Measurements from ENCODE around the gene TBCC.
"Not testable (repeated sequence)": the region's sequence is repeated elsewhere in the genome, so short reads cannot be mapped to it uniquely, and the experiment has no call there.

The TBCC gene, protein sequence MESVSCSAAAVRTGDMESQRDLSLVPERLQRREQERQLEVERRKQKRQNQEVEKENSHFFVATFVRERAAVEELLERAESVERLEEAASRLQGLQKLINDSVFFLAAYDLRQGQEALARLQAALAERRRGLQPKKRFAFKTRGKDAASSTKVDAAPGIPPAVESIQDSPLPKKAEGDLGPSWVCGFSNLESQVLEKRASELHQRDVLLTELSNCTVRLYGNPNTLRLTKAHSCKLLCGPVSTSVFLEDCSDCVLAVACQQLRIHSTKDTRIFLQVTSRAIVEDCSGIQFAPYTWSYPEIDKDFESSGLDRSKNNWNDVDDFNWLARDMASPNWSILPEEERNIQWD

DNA sequence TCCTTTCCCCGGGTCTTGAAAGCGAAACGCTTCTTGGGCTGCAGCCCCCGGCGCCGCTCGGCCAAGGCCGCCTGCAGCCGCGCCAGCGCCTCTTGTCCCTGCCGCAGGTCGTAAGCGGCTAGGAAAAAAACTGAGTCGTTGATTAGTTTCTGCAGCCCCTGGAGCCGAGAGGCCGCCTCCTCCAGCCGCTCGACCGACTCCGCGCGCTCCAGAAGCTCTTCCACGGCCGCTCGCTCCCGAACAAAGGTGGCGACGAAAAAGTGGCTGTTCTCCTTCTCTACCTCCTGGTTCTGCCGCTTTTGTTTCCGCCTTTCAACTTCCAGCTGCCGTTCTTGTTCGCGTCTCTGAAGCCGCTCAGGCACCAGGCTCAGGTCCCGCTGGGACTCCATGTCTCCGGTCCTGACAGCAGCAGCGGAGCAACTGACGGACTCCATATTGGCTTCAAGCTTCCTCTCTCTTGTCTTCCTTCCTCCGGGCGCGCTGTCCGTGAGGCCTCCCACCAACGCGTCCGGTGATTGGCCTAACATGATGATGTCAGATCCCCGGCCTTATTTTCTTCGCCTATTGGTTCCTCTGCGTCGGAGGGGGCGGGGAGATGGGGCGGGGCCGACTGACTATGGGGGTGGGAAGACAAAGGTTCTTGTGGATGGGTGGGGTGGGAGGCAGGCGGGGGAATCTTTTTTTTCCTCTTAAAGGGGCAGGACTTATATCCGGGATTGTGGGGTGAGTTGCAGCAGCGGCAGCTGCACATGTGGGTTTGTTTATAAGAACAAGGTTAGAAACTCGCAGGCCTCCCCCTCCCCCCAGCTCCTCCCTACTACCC lies at the start of gene TBCC:
Gene TBCC, minus strand, starts transcription at position 464 of the 823 bp plus-strand sequence. Its CDS starts 30 bp downstream, at position 434.
- peak; percentile 98 for DNase-seq

DNA sequence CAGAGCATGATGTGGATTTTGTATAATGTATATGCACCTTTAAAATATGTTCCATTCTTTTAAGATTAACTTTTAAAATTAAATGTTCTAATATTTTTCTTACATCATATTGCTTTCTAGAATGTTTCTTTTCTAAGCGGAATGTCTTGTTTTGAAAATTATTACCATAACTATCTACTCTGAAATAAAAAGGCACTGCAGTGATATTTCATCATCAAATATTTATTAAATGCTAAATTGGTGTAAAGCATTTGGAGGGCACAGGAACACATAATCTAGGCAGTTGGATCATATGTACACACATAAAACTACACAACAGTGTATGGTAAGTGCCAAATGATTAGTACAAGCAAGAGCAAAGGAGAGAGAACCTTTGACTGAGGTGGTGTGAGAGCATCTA lies 49.7 kb upstream of the TBCC start:
- DNase-seq: no peak

DNA sequence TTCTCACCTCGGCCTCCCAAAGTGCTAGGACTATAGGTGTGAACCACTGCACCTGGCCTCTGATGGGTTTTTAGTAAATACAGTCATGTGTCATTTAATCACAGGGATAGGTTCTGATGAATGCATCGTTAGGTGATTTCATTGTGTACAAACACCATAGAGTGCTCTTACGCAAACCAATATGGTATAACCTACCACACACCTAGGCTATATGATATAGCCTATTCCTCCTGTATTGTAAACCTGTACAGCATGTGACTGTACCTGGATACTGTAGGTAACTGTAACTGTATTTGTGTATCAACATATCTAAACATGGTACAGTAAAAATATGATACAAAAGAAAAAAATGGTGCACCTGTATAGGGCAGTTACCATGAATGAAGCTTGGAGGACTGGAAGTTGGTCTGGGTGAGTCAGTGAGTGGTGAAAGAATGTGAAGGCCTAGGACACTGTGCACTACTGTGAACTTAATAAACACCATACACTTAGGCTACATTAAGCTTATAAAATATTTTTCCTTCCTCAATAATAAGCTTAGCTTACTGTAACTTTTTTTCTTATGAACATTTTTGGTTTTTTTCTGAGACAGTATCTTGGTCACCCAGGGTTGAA lies 45.9 kb upstream of the TBCC start:
- DNase-seq: no peak

DNA sequence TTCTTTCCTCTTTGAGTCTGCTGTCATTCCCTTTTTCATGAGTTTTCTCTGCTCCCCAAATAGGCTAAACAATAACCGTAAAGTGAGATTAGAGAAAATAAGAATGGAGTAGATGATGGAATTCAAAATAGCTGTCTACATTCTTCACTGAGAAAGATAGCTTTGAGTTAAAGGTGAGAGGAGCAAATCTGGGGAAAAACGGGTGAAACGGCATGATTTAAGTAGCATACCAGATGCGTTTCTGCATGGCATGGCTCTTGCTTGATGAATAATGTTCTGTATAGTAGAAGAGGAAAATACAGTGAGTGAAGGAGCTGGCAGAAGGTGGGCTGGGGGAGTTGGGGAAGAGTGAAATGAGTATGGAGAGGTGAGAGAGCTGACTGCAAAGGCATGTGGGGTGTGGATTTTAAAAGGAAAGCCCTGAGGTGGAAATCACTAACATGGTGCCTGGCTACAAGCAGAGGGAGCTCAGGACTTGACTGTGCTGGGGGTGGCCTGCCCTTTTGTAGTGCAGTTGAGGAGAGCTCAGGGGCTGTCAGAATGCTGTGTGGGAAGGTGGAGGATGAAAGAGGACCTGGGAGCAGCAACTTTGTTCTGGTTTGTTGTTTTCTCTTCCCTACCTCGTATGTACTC lies 44.8 kb upstream of the TBCC start:
- DNase-seq: no peak

DNA sequence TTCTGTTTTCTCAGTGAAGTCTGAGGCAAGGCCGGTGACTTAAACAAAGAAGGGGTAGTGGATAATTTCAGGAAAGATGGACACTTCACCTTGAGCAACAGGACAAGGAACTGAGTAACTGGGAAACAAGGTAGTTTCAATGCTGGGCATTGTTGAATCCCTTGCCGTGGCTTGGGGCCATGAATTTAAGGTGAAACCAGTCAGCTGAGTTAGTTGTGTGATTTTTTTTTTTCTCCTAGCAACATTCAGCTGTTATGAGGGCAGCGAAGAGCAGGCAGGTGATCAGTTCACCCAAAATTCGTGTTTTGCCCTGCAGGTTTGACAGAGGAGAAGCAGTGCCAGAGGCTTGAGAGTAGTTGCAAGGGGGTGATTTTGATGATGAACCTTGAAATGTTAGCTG lies 42.8 kb upstream of the TBCC start:
- no peak for DNase-seq

DNA sequence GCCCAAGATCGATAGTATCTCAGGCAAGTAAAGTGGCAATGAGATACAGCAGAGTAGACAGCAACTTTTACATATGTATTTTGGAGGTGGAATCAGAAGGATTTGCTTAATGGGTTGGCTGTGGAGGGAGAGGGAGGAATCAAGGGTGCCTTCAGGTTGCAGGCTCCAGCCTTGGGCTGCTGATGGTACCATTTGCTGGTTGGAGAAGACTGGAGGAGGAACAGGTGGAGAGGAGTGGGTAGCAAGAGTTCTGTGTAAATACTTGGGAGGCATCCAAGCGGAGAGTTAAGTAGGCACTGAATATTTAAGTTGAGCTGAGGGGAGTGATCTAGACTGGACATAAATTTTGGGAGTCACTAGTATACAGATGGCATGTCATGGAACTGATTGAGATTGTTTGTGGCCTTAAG lies 41.2 kb upstream of the TBCC start:
- no peak for DNase-seq

DNA sequence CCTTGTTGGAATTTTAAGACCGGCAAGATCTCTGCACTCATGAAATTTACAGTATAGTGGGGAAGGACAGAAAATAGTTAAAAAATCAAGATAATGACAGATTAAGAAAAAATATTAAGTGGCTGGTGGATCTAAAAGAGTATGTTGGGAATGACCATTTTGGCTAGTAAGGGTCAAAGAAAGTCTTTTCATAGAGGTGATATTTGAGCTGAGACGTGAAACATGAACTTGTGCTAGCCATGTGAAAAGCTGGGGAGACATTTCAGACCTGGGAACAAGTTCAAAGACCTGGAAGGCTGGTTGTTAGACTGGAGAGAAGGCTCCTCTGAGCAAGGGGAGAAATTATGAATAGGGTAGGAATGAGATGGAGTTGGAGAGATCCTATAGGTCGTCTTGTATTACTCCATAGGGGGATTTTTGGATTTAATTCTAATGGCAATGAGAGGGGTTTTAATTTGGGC lies 40.7 kb upstream of the TBCC start:
- no peak for DNase-seq

DNA sequence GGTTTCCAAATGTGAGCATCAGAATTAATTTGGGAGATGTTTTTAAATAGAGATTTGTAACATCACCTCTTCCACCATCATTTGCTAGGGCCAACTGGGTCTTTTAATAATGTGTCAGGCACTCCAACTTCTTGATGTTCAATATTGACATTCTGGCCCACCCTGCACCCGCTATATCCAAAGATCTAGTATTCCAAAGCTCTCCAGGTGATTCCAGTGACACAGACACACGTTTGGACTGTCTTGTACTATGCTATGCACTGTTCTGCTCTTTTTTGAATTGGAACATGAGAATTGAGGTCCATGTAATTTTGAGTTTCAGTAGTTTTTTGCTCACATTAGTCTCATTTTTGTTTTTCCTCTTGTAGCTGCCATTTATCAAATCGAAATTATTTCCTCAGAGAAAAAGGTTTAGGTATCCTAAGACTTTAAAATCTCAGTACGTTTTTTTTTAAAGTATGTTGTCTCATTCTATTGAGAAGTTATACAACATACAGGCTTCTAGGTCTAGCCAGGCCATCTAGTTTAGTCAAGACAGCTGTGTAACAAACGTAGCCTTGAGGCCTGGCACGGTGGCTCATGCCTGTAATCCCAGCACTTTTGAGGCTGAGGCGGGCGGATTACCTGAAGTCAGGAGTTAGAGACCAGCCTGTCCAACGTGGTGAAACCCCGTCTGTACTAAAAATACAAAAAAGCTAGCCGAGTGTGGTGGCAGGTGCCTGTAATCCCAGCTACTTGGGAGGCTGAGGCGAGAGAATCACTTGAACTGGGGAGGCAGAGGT lies 39.0 kb upstream of the TBCC start:
- no peak for DNase-seq

DNA sequence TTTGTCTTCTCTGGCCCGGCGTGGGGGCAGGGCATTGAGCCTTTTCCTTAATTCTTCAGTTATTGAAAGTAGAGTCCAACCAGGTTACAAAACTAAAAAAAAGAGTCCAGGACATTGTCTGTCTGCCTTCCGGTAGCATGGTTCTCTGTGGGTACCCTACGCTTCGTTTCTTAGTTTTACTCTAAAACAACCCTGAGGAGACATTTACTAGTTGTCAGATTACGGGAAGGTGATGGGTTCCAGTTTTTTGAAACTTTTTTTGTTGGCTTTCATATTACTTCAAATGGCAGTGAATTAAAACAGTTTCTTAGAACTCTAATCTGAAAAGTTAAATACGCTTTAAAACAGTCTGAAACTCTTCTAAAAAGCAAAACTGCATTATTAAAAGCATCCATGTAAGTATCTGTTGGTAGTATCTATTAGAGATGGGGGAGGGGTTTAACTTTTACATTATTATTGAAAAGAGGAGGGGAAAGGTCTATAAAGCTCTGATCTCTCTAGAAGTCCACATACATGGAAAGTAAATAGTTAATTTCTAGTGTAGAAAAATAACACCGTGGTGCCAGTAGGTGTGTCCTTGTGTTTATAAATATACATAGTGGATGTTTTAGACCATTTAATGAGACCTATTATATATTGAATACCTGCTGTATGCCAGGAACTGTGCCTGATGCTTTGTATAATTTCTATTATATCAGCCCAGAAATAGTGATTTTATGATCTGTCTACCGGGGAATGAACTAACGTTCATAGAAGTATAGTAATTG lies 38.2 kb upstream of the TBCC start:
- peak; percentile 53 for DNase-seq

DNA sequence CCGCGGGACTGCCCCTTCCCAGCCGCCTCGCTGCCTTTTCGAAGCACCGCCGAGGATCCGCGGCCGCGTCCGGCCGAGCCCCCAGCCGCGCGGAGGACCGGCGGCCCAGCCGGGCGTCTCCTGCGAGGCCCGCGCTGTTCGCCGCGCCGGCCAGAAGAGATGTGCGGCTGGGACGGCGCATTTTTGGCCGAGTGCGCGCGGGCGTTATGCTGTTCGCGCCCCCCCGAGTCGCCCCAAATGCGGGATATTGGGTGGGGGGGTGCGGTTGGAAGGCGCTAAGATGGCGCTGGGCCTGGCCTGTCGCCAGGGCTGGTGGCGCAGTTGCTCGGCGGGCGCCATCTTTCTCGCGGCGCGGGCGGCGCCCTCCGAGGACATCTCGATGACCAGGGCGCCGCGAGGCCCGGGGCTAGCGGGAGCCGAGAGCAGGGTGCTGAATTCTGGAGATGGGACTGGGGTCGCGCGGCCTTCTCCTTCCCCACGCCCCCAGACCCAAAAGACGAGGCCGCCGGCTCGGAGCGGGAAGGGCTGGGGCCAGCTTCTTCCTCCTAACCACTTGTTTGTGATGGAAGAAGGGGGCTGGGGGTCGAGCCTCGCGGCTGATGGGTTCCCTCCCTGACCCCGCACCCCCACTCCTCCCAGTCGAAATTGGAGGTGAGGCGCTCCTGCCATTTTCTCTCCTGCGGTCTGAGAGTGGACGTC lies 37.4 kb upstream of the TBCC start:
- DNase-seq: peak; percentile 74

DNA sequence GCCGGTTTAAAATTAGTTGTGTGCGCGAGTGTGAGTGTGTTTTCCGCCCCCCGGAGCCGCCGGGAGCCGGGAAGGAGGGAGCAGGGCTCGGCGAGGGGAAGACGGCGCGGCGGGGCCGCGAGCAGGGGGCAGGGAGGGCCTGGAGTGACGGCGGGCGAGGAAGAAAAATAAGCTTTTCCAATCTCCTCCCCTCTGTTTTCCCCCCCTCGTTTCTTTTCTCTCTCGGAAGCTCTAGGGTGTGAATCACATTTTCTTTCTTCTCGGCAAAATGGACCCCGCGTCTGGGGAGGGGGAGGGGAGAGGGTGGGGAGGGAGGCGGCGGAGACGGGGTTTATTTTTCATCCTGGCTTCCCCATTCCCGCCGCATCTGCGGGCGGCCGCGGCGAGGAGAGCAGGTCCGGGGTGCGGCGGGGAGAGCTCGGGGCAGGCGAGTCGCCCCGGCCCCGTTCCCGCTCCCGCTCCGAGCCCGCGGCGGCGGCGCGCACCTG lies 36.8 kb upstream of the TBCC start:
- peak; percentile 83 for DNase-seq

DNA sequence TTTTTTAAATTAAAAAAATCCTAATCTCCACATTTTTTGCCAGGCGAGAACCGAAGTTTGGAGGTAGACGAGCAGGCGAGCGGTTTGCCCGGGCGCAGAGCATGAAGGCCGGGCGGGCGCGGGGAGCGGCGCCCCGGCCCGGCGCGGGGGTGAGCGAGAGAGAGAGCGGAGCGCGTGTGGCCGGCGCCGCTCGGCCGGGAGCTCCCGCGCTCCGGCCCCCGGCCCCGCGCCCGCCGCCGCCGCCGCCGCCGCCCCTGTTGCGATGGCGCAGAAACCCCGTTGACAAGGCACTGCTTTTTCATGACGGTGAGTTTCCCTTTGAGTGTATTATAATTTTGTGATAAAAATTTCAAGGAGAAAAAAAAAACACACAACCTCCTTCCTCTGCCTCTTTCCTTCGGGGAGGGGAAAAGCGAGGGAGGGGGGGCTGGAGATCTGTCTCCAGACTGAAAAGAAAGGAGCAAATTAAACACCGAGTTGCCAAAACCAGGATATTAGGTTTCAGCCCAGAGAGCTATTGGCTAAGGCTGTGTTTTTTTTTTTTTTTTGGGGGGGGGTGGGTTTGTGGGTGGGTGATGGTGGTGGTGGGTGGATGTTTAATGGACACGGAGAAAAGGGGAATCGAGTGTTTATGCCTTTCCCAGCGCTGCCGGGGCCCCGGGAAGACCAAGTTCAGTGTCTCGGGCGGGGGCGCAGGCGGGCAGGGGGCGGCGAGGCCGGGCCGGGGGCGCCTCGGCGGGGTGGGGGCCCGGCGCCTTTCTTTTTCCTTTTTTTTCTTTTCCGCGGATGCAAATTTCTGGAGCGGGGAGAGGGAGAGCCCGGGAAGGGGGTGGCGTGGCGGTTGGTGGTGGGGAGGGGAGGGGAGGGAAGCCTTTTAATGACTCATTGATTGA lies 36.1 kb upstream of the TBCC start, which contains the start of gene BICRAL:
Gene BICRAL, plus strand, starts transcription at position 257 of the 893 bp plus-strand sequence. CDS start 39,971 bp downstream, outside the sequence.
- peak; percentile 64 for DNase-seq

DNA sequence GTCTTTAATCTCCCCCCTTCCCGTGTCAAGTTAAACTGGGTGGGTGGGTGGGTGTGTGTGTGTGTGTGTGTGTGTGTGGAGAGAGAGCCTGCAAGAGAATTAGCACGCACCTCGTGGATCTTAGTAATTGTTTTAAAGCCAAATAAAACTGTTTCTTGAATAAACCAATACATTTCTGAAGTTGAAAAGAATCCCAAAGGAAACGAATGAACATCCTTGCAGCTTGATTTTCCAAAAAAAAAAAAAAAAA lies 35.6 kb upstream of the TBCC start:
- no peak for DNase-seq

DNA sequence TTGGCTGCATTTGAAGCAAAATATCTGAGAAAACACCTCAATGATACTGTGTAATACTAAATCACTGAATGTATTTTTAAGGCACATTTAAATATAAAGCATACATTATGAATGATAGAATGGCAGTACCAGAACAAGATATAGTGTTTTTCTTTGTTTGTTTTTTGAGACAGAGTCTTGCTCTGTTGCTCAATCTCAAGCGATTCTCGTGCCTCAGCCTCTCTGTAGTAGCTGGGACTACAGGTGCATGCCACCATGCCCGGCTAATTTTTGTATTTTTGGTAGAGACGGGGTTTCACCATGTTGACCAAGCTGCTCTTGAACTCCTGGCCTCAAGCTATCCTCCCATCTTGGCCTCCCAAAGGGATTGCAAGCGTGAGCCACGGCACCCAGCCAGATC lies 33.6 kb upstream of the TBCC start:
- no peak for DNase-seq

DNA sequence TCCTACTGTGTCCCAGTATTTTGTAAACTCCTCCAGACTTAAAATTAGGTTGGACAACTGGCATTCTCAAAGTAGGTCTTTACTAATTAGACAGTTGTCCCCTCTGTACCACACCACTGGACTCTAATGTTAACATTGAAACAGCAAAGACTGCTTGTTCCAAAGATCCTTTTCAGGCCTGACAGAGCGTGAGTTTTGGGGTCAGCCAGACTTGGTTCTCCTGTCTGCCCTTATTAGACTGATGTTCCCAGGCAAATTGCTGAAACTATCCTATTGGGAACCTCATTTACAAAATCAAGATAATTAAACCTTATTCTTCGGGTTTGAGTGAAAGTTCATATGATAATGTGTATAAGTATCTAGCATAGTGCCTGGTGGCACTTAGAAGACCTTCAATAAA lies 32.2 kb upstream of the TBCC start:
- DNase-seq: no peak

DNA sequence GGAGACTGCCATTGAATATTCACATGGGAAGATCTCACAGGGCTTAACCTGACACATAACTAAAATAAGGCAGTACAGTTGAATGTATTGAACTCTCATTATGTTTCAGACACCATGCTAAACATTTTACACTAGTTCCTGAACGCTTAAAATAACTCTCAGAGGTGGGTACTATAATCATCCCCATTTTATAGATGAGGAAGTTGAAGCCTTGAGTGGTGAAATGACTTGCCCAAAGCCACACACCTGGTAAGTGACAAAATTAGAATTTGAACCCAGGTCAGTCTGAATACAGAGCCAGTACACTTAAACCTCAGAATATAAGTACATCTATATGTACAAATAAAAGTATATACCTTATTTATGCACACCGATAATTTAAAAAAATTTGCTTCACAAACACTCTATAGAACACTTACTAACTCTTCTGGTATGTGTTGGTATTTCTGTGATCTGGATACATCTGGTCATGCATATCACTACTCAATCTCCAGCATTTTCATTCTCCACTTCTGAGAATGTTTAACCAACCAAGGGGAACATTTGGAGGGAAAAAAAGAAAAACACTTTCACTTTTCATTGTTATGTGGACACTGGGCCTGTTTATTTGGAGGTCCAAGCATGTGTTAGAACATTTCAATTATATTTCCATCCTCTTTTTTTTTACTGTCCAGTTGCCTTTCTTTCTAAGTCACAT lies 31.4 kb upstream of the TBCC start:
- DNase-seq: no peak

DNA sequence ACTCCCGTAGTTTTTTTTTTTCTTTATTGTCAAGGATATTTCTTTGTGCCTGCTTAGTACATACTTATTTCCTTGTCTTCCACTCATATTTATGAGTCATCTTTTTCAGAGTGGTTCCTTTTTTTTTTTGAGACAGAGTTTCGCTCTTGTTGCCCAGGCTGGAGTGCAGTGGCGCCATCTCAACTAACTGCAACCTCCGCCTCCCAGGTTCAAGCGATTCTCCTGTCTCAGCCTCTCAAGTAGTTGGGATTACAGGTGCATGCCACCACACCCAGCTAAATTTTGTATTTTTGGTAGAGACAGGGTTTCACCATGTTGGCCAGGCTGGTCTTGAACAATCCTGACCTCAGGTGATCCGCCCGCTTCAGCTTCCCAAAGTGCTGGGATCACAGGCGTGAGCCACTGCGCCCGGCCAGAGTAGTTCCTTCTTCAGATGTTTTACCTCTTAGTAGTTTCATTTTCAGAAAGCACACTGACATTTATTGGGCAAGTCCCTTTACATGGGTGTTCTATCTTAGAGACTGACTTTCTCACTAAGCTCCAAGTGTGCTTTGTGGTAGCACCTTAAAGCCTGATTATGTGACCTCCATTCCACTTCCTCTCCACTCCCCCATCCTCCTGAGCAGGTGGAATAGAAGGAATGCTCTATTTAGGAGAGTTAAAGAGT lies 29.1 kb upstream of the TBCC start:
- DNase-seq: not testable (repeated sequence)

DNA sequence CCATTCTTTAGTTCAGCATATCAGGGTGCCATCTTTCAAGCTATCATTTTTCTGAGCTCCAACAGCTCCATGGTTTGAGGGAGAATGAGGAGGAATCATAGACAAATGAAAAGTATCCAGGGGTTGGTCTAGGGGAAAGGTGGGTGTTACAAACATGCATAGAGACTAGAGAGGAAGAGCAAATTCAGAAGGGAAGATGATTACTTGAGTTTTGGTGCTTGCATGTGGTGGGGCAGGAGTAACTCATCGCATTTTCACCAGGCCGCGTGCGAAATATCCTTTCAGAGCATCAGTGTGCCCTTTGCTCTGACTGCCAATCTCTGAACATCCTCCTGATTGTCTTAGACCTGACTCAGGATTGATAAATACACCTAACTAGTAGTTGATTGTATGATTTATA lies 28.3 kb upstream of the TBCC start:
- DNase-seq: no peak

DNA sequence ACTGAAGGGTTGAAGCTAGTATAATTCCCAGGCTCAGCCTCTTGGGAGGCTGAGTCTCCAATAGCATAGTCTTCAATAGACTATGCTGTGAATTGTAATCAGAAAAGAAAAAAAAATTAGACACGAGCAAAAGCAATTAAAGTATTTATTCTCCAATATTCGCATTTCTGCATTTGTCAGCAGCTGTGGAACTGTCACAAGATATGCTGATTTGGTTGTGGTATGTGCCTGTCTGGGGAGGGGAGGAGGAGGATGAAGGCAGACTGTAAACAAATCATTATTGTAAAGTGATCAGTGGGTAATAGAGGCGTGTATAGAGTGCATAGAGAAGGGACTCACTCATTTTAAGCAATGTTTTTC lies 25.8 kb upstream of the TBCC start:
- DNase-seq: no peak
